CD4-positive, alpha-beta T cell (primary cell): ENCODE data around the gene SLC13A4. TPM values are rescaled to one million over a fixed set of nuclear protein-coding genes. Genes with fewer than 3 reads are reported as not detected.

Experiments used
- ATAC-seq: fragments of 200-7000 bp; cut with Tn5 transposase; one replicate; pipeline ENCODE4 v1.10.0; 2022; ENCODE audit warnings: mild to moderate bottlenecking; ENCODE audit not compliant: poor library complexity
- CTCF ChIA-PET: fragments of 350-600 bp; sonication (Branson Sonifier 250); formaldehyde crosslinking; loops from one replicate; lab custom pipeline; 2021; ENCODE audit warnings: antibody characterized with exemption, inconsistent platforms; lab: Charles Lee
- POLR2A ChIA-PET: fragments of 350-600 bp; sonication (Branson Sonifier 250); formaldehyde crosslinking; loops from one replicate; lab custom pipeline; 2021; ENCODE audit warnings: antibody characterized with exemption, inconsistent platforms; lab: Charles Lee
- DNase-seq, 14 experiments: peaks; one replicate each; pipeline ENCODE4 v3.0.0-alpha.2; 2013 to 2020; ENCODE audit warnings: mixed read lengths in 2 of 14
- H3K27ac ChIP-seq, 2 donors: one replicate each; pipeline versions ENCODE4 v1.5.1 to v1.7.0; 2013; ENCODE audit warnings: low read length in 2 of 2, low read depth in 1 of 2, mild to moderate bottlenecking in 1 of 2
- H3K27me3 ChIP-seq, 2 experiments: 1 replicate in 1 of 2; 2 replicates in 1 of 2; pipeline versions ENCODE4 v1.6.1 to v1.7.0; 2013; ENCODE audit warnings: low read length in 2 of 2, control low read depth in 1 of 2, mild to moderate bottlenecking in 1 of 2, moderate library complexity in 1 of 2; ENCODE audit not compliant: insufficient read depth in 2 of 2, control insufficient read depth in 1 of 2
- H3K36me3 ChIP-seq: one replicate; pipeline ENCODE4 v1.6.1; 2013; ENCODE audit warnings: low read length, control low read depth; ENCODE audit not compliant: insufficient read depth
- H3K4me1 ChIP-seq: one replicate; pipeline ENCODE4 v1.6.1; 2013; ENCODE audit warnings: low read length, control low read depth; ENCODE audit not compliant: insufficient read depth
- H3K4me3 ChIP-seq: one replicate; pipeline ENCODE4 v1.5.1; 2013; ENCODE audit warnings: mild to moderate bottlenecking, low read length, moderate library complexity
- H3K9me3 ChIP-seq, 2 experiments: 1 replicate in 1 of 2; 2 replicates in 1 of 2; pipeline versions ENCODE4 v1.6.1 to v1.7.0; 2013; ENCODE audit warnings: low read length in 2 of 2, mild to moderate bottlenecking in 2 of 2, control low read depth in 1 of 2, moderate library complexity in 1 of 2; ENCODE audit not compliant: control insufficient read depth in 1 of 2, insufficient read depth in 1 of 2
- H3K27ac Mint-ChIP-seq: one replicate; pipeline ENCODE4 v1.8.0; 2020; ENCODE audit warnings: mixed read lengths
- H3K27me3 Mint-ChIP-seq: one replicate; pipeline ENCODE4 v1.8.0; 2021; ENCODE audit warnings: mixed read lengths
- H3K36me3 Mint-ChIP-seq: one replicate; pipeline ENCODE4 v1.8.0; 2021; ENCODE audit warnings: low read depth, mixed read lengths
- H3K4me1 Mint-ChIP-seq: one replicate; pipeline ENCODE4 v1.8.0; 2021; ENCODE audit warnings: low read depth, mixed read lengths
- H3K4me3 Mint-ChIP-seq: one replicate; pipeline ENCODE4 v1.8.0; 2020; ENCODE audit warnings: mild to moderate bottlenecking, mixed read lengths
- H3K9me3 Mint-ChIP-seq: one replicate; pipeline ENCODE4 v1.8.0; 2020; ENCODE audit warnings: mixed read lengths
- CTCF ChIP-seq: fragments of 200-600 bp; IDR thresholded peaks from one replicate; pipeline ENCODE4 v1.8.0; 2022; ENCODE audit warnings: antibody characterized with exemption, mild to moderate bottlenecking
- intact Hi-C, 2 experiments: fragments of 100-400 bp; cut with DNase I in 1 of 2; cut with micrococcal nuclease in 1 of 2; formaldehyde crosslinking; loops; one replicate each; pipeline versions ENCODE4 v1.15.1 to v1.9.0; 2023 to 2025; cut with DNase I, micrococcal nuclease
- total RNA-seq, 174 experiments: library from RNA in 2 of 174; stranded (reverse) in 2 of 174; gene quantifications; one replicate each; pipeline ENCODE4 v1.2.3 and lab custom pipeline; 2021 to 2026

SLC13A4 gene
- total RNA-seq, 2 experiments from 2014 or later, result not detected

- H3K4me1 Mint-ChIP-seq, result no peaks in the 10 kb centered on the region
- POLR2A ChIA-PET, result no interaction called here
- no peak overlapping the region for H3K27ac Mint-ChIP-seq
- no peaks in the 10 kb centered on the region for H3K27me3 Mint-ChIP-seq
- DNase-seq (peak in 4 of 14 experiments; percentile 2 to 34 (median 22)), ATAC-seq (no peak)
- H3K9me3 Mint-ChIP-seq, result no peaks in the 10 kb centered on the region
- intact Hi-C loops, result no loop called here
- H3K4me3 ChIP-seq, result no peak overlapping the region
- no peak overlapping the region for H3K27ac ChIP-seq
- H3K36me3 ChIP-seq, result no peaks in the 10 kb centered on the region
- H3K4me1 ChIP-seq, result no peaks in the 10 kb centered on the region
- no peaks in the 10 kb centered on the region for H3K27me3 ChIP-seq
- no peak overlapping the region for H3K4me3 Mint-ChIP-seq
- no peaks in the 10 kb centered on the region for H3K36me3 Mint-ChIP-seq
- no peaks in the 10 kb centered on the region for H3K9me3 ChIP-seq
- TF ChIP-seq CTCF, result peak; percentile 41
- CTCF ChIA-PET, result no interaction called here
Measured at GRCh38 chr7:135710417-135711138, 17.4 kb downstream of the SLC13A4 start.

GRCh38 chr7:135709508-135709907 is 18.5 kb downstream of the SLC13A4 start:
- Mint-ChIP-seq H3K36me3 (no peaks in the 10 kb centered on the region), H3K4me3 (no peak overlapping the region), H3K27ac (no peak overlapping the region), H3K9me3 (no peaks in the 10 kb centered on the region), H3K4me1 (no peaks in the 10 kb centered on the region), H3K27me3 (no peaks in the 10 kb centered on the region)
- intact Hi-C loops, result no loop called here
- DNase-seq (no peak), ATAC-seq (no peak)
- TF ChIP-seq CTCF, result no peak
- Histone ChIP-seq H3K36me3 (no peaks in the 10 kb centered on the region), H3K27me3 (no peaks in the 10 kb centered on the region), H3K9me3 (no peaks in the 10 kb centered on the region), H3K4me1 (no peaks in the 10 kb centered on the region), H3K4me3 (no peak overlapping the region), H3K27ac (no peak overlapping the region)
- ChIA-PET POLR2A (no interaction called here), CTCF (no interaction called here)

- no peak overlapping the region for H3K4me3 Mint-ChIP-seq
- no peaks in the 10 kb centered on the region for H3K36me3 Mint-ChIP-seq
- DNase-seq, result no peak
- Histone ChIP-seq H3K9me3 (no peaks in the 10 kb centered on the region), H3K4me1 (no peaks in the 10 kb centered on the region), H3K36me3 (no peaks in the 10 kb centered on the region), H3K27me3 (no peaks in the 10 kb centered on the region), H3K27ac (no peak overlapping the region), H3K4me3 (no peak overlapping the region)
- no peak overlapping the region for H3K27ac Mint-ChIP-seq
- ChIA-PET CTCF (no interaction called here), POLR2A (no interaction called here)
- no peaks in the 10 kb centered on the region for H3K4me1 Mint-ChIP-seq
- H3K27me3 Mint-ChIP-seq, result no peaks in the 10 kb centered on the region
- intact Hi-C loops, result no loop called here
- no peak for ATAC-seq
- no peak for TF ChIP-seq CTCF
- no peaks in the 10 kb centered on the region for H3K9me3 Mint-ChIP-seq
Measured at GRCh38 chr7:135708041-135708440, 19.9 kb downstream of the SLC13A4 start.
